Testis (tissue), 2 donors: ENCODE data around the gene DNAJC5.
A peak's percentile ranks its signal among the peaks of the same experiment; 100 is the strongest.

Source experiments
- POLR2A ChIP-seq: fragments of 450-650 bp; IDR thresholded peaks from one replicate; pipeline ENCODE4 v1.6.1; 2017; ENCODE audit warnings: antibody characterized with exemption, mild to moderate bottlenecking, moderate library complexity
- TF ChIP-seq, protein P1 (sequence below), 3 experiments: fragments of 450-650 bp in 2 of 3; fragments of 200-600 bp in 1 of 3; sonication (generic) in 1 of 3; IDR thresholded peaks; one replicate each; pipeline ENCODE4 v1.5.1; 2016 to 2019; ENCODE audit warnings: antibody characterized with exemption in 3 of 3, mild to moderate bottlenecking in 2 of 3, moderate library complexity in 1 of 3

DNA sequence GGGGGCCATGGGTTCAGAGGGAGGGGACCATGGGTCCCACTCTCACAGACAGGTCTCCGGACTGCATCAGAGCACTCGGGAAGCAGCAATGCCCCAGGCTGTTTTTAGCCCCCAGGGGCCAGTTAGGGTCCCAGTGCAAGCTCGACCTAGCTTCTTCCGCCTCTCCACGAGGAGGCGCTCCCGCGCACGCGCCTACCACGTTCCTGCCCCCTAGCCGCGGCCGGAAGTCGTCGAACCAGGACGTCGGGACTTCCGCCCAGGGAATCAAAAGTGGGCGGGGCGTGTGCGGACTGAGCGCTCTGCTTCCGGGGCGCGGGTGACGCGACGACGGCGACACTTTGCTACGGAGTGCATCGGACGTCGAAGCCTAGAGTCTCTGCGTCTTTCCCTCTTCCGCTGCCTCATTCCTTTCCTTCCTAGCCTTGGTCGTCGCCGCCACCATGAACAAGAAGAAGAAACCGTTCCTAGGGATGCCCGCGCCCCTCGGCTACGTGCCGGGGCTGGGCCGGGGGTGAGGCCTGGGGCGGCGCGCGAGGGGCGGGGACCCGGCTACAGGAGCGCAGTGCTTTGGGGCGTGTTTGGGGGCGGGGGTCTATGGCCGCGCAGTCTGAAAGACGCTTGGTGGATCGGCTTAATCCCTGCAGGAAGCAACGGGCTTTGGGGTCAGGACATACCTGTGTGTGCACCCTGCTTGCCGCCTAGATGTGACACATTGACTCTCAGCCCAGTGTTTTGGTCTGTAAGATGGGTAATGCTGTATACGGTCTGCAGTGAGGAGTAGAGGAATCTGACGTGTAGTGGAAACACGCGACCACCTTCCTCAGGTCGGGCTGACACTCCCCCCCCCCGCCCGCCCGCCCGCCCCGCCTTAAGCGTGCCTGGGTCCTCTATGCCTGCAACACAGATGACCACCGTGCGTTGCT lies 86.1 kb downstream of the DNAJC5 start, which contains the start of gene PRPF6:
- TF ChIP-seq, protein P1, sequence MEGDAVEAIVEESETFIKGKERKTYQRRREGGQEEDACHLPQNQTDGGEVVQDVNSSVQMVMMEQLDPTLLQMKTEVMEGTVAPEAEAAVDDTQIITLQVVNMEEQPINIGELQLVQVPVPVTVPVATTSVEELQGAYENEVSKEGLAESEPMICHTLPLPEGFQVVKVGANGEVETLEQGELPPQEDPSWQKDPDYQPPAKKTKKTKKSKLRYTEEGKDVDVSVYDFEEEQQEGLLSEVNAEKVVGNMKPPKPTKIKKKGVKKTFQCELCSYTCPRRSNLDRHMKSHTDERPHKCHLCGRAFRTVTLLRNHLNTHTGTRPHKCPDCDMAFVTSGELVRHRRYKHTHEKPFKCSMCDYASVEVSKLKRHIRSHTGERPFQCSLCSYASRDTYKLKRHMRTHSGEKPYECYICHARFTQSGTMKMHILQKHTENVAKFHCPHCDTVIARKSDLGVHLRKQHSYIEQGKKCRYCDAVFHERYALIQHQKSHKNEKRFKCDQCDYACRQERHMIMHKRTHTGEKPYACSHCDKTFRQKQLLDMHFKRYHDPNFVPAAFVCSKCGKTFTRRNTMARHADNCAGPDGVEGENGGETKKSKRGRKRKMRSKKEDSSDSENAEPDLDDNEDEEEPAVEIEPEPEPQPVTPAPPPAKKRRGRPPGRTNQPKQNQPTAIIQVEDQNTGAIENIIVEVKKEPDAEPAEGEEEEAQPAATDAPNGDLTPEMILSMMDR (IDR thresholded peaks at IDR 0.05): peak; percentile 53 to 87 (median 76)
- TF ChIP-seq POLR2A: no peak
